K562 (cell line): ENCODE results near the gene ALK. TPM values are rescaled to one million over a fixed set of nuclear protein-coding genes. Genes with fewer than 3 reads are reported as not detected.

ENCODE experiments used
- CTBP1 ChIP-seq: fragments of 450-650 bp; IDR thresholded peaks from 2 replicates; pipeline ENCODE4 v1.6.1; 2016; ENCODE audit warnings: borderline replicate concordance
- ZNF277 ChIP-seq: fragments of 250-450 bp; sonication (Bioruptor Pico); IDR thresholded peaks from 2 replicates; pipeline ENCODE4 v1.8.0; 2022; ENCODE audit warnings: inconsistent platforms, mild to moderate bottlenecking, moderate library complexity, borderline replicate concordance
- ZNF436 ChIP-seq: fragments of 250-450, 450-650 bp; sonication (Bioruptor Pico); formaldehyde crosslinking; IDR thresholded peaks from 2 replicates; pipeline ENCODE4 v1.7.0; 2020; ENCODE audit warnings: mild to moderate bottlenecking
- polyA plus RNA-seq, 8 experiments: library from polyadenylated mRNA; depleted of rRNA in 4 of 8; stranded (reverse) in 5 of 8; unstranded in 3 of 8; fragments of >200 nt; fragmentation: Nextera tagmentation in 2 of 8; fragmentation: Illumina TruSeq in 1 of 8; extraction: Ambion mirVana in 2 of 8; extraction: Trizol in 1 of 8; gene quantifications; 2 replicates each; pipeline versions ENCODE4 v1.2.1 to v1.2.3, GENCODE V29; 2011 to 2014; ENCODE audit warnings: inconsistent platforms in 1 of 8, missing spikeins in 1 of 8
- total RNA-seq, 7 experiments: library from RNA; depleted of rRNA in 6 of 7; stranded (reverse); fragments of >200 nt in 6 of 7; fragmentation: Illumina TruSeq in 2 of 7; extraction: Trizol in 2 of 7; gene quantifications; 2 replicates each; pipeline versions ENCODE4 v1.2.1 to v1.2.3, GENCODE V29; 2011 to 2021; ENCODE audit warnings: low replicate concordance in 1 of 7
- TF ChIP-seq, protein P1 (sequence below): fragments of 450-650 bp; formaldehyde crosslinking; IDR thresholded peaks from 2 replicates; pipeline ENCODE4 v1.4.0; 2020; ENCODE audit warnings: mild to moderate bottlenecking, mixed read lengths
- TF ChIP-seq, protein P2 (sequence below): fragments of 250-450 bp; sonication (Bioruptor Pico); IDR thresholded peaks from 2 replicates; pipeline ENCODE4 v1.6.1; 2021; ENCODE audit warnings: mild to moderate bottlenecking

ALK gene
- total and polyA plus RNA-seq, 9 of the 15 experiments (the other 6 are each of a cell fraction or from before 2014, with no cell fraction given), result not detected

DNA sequence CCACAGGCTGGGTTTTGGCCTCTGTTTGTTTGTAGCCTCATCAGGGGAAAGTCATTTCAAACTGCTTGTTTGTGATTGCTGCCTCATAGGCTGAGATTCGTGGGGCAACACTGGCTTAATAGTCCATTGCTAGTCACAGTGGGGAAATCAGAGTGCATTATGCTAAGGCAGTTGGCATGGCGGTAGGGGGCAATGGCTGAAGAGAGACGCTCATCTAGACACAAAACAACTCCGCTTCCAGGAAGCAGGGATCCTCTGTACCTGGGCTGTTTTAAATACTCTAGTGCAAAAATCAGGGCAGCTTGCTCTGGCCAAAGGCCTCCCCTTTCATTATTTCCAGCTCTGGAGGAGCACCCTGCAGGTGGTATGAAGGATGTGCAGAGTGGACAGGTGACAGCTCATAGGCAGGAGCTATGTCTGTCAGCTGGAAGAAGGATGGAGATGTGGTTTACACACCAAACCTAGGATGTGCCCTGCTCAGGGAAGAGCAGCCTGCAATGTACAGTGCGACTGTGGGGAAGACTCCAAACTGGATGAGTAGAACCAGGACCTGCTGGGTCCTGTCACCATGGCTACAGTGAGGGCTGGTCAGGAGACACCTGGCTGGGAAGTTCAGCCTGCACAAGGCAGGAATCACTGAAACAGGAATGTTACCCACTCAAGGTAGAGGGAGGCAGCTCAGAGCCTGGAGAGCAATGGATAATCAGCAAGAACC lies 571.9 kb downstream of the ALK start (continued):
- TF ChIP-seq, protein P1, sequence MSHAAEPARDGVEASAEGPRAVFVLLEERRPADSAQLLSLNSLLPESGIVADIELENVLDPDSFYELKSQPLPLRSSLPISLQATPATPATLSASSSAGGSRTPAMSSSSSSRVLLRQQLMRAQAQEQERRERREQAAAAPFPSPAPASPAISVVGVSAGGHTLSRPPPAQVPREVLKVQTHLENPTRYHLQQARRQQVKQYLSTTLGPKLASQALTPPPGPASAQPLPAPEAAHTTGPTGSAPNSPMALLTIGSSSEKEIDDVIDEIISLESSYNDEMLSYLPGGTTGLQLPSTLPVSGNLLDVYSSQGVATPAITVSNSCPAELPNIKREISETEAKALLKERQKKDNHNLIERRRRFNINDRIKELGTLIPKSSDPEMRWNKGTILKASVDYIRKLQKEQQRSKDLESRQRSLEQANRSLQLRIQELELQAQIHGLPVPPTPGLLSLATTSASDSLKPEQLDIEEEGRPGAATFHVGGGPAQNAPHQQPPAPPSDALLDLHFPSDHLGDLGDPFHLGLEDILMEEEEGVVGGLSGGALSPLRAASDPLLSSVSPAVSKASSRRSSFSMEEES (CRISPR knock-in tag), result no peak
- no peak for TF ChIP-seq CTBP1
- TF ChIP-seq ZNF277 (CRISPR knock-in tag), result no peak
- TF ChIP-seq, protein P2, sequence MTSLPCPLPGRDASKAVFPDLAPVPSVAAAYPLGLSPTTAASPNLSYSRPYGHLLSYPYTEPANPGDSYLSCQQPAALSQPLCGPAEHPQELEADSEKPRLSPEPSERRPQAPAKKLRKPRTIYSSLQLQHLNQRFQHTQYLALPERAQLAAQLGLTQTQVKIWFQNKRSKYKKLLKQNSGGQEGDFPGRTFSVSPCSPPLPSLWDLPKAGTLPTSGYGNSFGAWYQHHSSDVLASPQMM (CRISPR knock-in tag), result no peak
- no peak for TF ChIP-seq ZNF436
